A673 (cell line): ENCODE data around the gene CXADR. TPM values are rescaled to one million over a fixed set of nuclear protein-coding genes. Genes with fewer than 3 reads are reported as not detected.

Experiments
- BruUV-seq: library from RNA; stranded (reverse); fragments of 400-500 nt; replicated peaks from 2 replicates; lab custom pipeline; 2021; lab: Mats Ljungman, UMichigan
- CTCF ChIA-PET: fragments of 300-600 bp; sonication (Branson Sonifier 250); formaldehyde crosslinking; loops from one replicate; lab custom pipeline; 2022; ENCODE audit warnings: antibody characterized with exemption; lab: Charles Lee
- POLR2A ChIA-PET: fragments of 300-600 bp; sonication (Branson Sonifier 250); formaldehyde crosslinking; loops from one replicate; lab custom pipeline; 2022; ENCODE audit warnings: antibody characterized with exemption; ENCODE audit not compliant: low non-redundant PET; lab: Charles Lee
- DNase-seq: peaks from one replicate; pipeline ENCODE4 v3.0.0-alpha.2; 2015; ENCODE audit warnings: low spot score
- H3K27ac ChIP-seq: fragments of 200-600 bp; sonication (generic); 2 replicates; pipeline ENCODE4 v1.5.1; 2016; ENCODE audit warnings: mixed run types, low read depth, mild to moderate bottlenecking, mixed read lengths, antibody characterized with exemption, low read length; ENCODE audit not compliant: poor library complexity, severe bottlenecking
- H3K27me3 ChIP-seq: fragments of 200-600 bp; sonication (generic); replicated peaks from 2 replicates; pipeline ENCODE4 v1.6.1; 2017; ENCODE audit warnings: mixed run types, low read depth, mild to moderate bottlenecking, mixed read lengths, antibody characterized with exemption, low read length; ENCODE audit not compliant: insufficient read depth, poor library complexity
- H3K36me3 ChIP-seq: fragments of 200-600 bp; sonication (generic); 2 replicates; pipeline ENCODE4 v1.6.1; 2016; ENCODE audit warnings: mixed run types, mild to moderate bottlenecking, mixed read lengths, antibody characterized with exemption, low read length; ENCODE audit not compliant: insufficient read depth, poor library complexity, severe bottlenecking
- H3K4me1 ChIP-seq: fragments of 200-600 bp; sonication (generic); 2 replicates; pipeline ENCODE4 v1.6.1; 2017; ENCODE audit warnings: mixed run types, mild to moderate bottlenecking, mixed read lengths, antibody characterized with exemption, low read length; ENCODE audit not compliant: insufficient read depth, poor library complexity, severe bottlenecking
- H3K4me3 ChIP-seq: fragments of 200-600 bp; sonication (generic); 2 replicates; pipeline ENCODE4 v1.5.1; 2016; ENCODE audit warnings: low read depth, mixed run types, mild to moderate bottlenecking, mixed read lengths, low read length; ENCODE audit not compliant: poor library complexity, severe bottlenecking
- H3K9me3 ChIP-seq: fragments of 200-600 bp; sonication (generic); 2 replicates; pipeline ENCODE4 v1.6.1; 2016; ENCODE audit warnings: mixed run types, low read depth, mild to moderate bottlenecking, mixed read lengths, antibody characterized with exemption, low read length; ENCODE audit not compliant: poor library complexity, severe bottlenecking
- EZH2 ChIP-seq: fragments of 200-600 bp; sonication (generic); IDR thresholded peaks from 2 replicates; pipeline ENCODE4 v1.6.1; 2017; ENCODE audit warnings: borderline replicate concordance, low read depth, mild to moderate bottlenecking, mixed read lengths, antibody characterized with exemption, low read length; ENCODE audit not compliant: poor library complexity, severe bottlenecking
- intact Hi-C: fragments of 100-400 bp; cut with micrococcal nuclease; formaldehyde crosslinking; loops from one replicate; pipeline ENCODE4 v1.10.0; 2022; ENCODE audit not compliant: unreplicated experiment
- total RNA-seq: library from RNA; stranded (reverse); gene quantifications from 2 replicates; pipeline ENCODE4 v1.2.3, GENCODE V29; 2021
- TF ChIP-seq, protein P1 (sequence below): fragments of 300-800, 200-600 bp; sonication (generic); conservative IDR thresholded peaks from 2 replicates; pipeline ENCODE4 v1.5.1; 2017; ENCODE audit warnings: low read depth, mild to moderate bottlenecking, antibody characterized with exemption, low read length, moderate library complexity, mixed read lengths

CXADR gene
- total RNA-seq, 1 experiment from 2014 or later = 17.7 TPM

DNA sequence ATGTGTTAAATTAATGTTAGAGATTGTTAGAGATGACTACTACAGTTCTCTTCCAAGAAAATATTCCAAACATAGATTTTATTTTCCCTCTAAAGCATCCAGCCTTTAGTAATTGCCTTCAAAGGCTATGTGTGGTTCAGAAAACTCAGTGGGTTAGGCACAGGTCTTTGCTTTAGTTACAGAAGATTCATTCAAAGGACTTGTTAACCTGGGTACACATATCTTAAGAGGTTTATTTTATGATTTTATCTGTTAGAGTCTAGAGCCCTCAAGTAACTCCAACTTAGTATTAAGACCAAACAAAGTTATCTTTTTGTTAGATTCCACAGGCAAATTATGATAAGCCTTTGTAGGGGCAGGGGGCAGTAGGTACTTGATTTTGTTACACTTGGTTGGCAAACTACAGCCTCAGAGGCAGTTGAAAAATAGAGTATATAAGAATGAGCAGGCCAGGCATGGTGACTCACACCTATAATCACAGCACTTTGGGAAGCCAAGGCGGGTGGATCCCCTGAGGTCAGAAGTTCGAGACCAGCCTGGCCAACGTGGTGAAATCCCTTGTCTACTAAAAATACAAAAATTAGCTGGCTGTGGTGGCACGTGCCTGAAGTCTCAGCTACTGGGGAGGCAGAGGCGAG is 37.9 kb downstream of the CXADR start:
- DNase-seq = no peak
- Histone ChIP-seq H3K4me1 (no peaks in the 10 kb centered on the region), H3K27ac (no peak overlapping the region), H3K27me3 (no peaks in the 10 kb centered on the region), H3K9me3 (no peaks in the 10 kb centered on the region), H3K4me3 (no peak overlapping the region), H3K36me3 (no peaks in the 10 kb centered on the region)
- intact Hi-C loops = no loop called here
- no TSS peak for BruUV-seq
- CTCF ChIA-PET = no interaction called here
- no peak for TF ChIP-seq EZH2
- TF ChIP-seq, protein P1, sequence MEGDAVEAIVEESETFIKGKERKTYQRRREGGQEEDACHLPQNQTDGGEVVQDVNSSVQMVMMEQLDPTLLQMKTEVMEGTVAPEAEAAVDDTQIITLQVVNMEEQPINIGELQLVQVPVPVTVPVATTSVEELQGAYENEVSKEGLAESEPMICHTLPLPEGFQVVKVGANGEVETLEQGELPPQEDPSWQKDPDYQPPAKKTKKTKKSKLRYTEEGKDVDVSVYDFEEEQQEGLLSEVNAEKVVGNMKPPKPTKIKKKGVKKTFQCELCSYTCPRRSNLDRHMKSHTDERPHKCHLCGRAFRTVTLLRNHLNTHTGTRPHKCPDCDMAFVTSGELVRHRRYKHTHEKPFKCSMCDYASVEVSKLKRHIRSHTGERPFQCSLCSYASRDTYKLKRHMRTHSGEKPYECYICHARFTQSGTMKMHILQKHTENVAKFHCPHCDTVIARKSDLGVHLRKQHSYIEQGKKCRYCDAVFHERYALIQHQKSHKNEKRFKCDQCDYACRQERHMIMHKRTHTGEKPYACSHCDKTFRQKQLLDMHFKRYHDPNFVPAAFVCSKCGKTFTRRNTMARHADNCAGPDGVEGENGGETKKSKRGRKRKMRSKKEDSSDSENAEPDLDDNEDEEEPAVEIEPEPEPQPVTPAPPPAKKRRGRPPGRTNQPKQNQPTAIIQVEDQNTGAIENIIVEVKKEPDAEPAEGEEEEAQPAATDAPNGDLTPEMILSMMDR = no peak
- POLR2A ChIA-PET = no interaction called here

DNA sequence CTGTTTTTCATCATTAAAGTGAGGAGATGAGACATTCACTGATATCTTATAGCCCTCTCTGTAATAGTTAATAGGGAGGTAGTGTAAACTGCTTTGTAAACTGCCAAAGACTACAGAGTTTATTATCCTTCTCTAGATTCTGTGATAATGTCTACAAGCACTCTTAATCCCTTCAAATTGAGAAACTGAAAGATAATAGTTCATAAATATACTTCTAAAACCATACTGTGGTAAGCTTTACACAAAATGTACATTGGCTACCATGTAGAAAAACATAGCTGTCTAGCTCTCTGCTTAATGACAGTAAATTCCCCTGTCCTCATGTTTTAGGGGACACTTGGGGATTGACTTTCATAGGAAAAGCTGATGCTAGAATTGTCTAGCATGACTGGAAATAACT is 39.6 kb downstream of the CXADR start:
- no peak overlapping the region for H3K4me3 ChIP-seq
- TF ChIP-seq EZH2 = no peak
- TF ChIP-seq, protein P1 = no peak
- DNase-seq = no peak
- BruUV-seq = no TSS peak
- no peak overlapping the region for H3K27ac ChIP-seq
- ChIA-PET POLR2A (no interaction called here), CTCF (no interaction called here)
- H3K36me3 ChIP-seq = no peaks in the 10 kb centered on the region
- no peaks in the 10 kb centered on the region for H3K4me1 ChIP-seq
- H3K27me3 ChIP-seq = no peaks in the 10 kb centered on the region
- no peaks in the 10 kb centered on the region for H3K9me3 ChIP-seq
- intact Hi-C loops = no loop called here

DNA sequence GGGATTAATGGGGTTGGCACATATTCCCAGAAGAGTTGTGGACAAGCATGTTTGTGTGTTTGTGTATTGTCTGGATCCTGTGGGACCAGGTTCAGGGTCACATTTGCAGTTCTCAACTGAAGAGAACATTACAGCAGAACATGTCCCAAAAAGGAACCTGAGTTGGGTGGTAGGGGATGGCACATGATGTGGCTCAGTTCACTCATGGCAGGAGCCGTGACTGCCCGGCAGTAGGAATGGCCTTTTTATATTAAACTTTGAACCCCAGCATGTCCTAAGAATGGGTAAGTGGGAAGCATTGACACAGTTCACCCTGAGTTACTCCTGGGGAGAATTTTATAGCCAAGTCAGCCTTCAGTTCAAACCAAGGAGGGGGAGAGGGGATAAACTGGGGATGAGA is 41.3 kb downstream of the CXADR start:
- H3K36me3 ChIP-seq = no peaks in the 10 kb centered on the region
- POLR2A ChIA-PET = no interaction called here
- no TSS peak for BruUV-seq
- DNase-seq = no peak
- no peaks in the 10 kb centered on the region for H3K4me1 ChIP-seq
- no peak overlapping the region for H3K27ac ChIP-seq
- no peaks in the 10 kb centered on the region for H3K27me3 ChIP-seq
- no peak overlapping the region for H3K4me3 ChIP-seq
- CTCF ChIA-PET = interaction anchor here (1.3 kb wide), 1 partner anchor 167 kb away, joined by 7 read pairs; no protein-coding TSS in a partner anchor
- no peak for TF ChIP-seq EZH2
- TF ChIP-seq, protein P1 = no peak
- intact Hi-C loops = no loop called here
- H3K9me3 ChIP-seq = no peaks in the 10 kb centered on the region
